Esophagus squamous epithelium (tissue), 4 donors: Measurements from ENCODE around the gene ACCSL.

Experiments used
- CTCF ChIP-seq, 6 experiments: fragments of 450-650 bp in 4 of 6; fragments of 200-600 bp in 2 of 6; sonication (generic) in 2 of 6; IDR thresholded peaks; one replicate each; pipeline ENCODE4 v1.5.1; 2016 to 2019; ENCODE audit warnings: antibody characterized with exemption in 6 of 6, mild to moderate bottlenecking in 4 of 6, moderate library complexity in 4 of 6
- POLR2A ChIP-seq, 4 donors: fragments of 450-650 bp; IDR thresholded peaks; one replicate each; pipeline ENCODE4 v1.6.1; 2017; ENCODE audit warnings: antibody characterized with exemption in 4 of 4, mild to moderate bottlenecking in 4 of 4, moderate library complexity in 3 of 4

GRCh38 chr11:44066732-44067141, 19.0 kb downstream of the ACCSL start:
- TF ChIP-seq CTCF (IDR thresholded peaks at IDR 0.05): no peak
- TF ChIP-seq POLR2A (IDR thresholded peaks at IDR 0.05): no peak
